ENCODE data around the gene DPP7.

DPP7 gene

GRCh38 chr9:137117269-137117731 is 2.8 kb upstream of the DPP7 start:
- H3K4me2 ChIP-seq (ENCODE audit: low read depth, low read length, poor library complexity, severe bottlenecking) = no peak overlapping the region
- no peaks in the 10 kb centered on the region for H3K79me2 ChIP-seq (ENCODE audit: insufficient read depth, low read length)
- no peaks in the 10 kb centered on the region for H4K20me1 ChIP-seq (ENCODE audit: low read depth, low read length)
- no peaks in the 10 kb centered on the region for H3K9me2 ChIP-seq (replicated peaks; ENCODE audit: insufficient read depth, low read length)
- no peaks in the 10 kb centered on the region for H3K9me3 ChIP-seq (ENCODE audit: insufficient read depth, low read length)
- H2AFZ ChIP-seq (ENCODE audit: low read depth, low read length, severe bottlenecking) = no peak overlapping the region
- H3K27me3 ChIP-seq (ENCODE audit: low read length) = no peaks in the 10 kb centered on the region
- H3K4me3 ChIP-seq (ENCODE audit: insufficient read depth, low read length, poor library complexity, severe bottlenecking) = no peak overlapping the region
- TF ChIP-seq CTCF (IDR thresholded peaks at IDR 0.05; ENCODE audit: insufficient read depth, low read length, poor library complexity, severe bottlenecking) (no peak), EZH2phosphoT487 (conservative IDR thresholded peaks at IDR 0.05; ENCODE audit: low read length) (no peak)
- no peaks in the 10 kb centered on the region for H3K36me3 ChIP-seq (ENCODE audit: low read length)
- peaks cover 14% of the 10 kb centered on the region for H3F3A ChIP-seq (ENCODE audit: insufficient read depth)
- H3K27ac ChIP-seq (ENCODE audit: low read depth, low read length) = no peak overlapping the region
- no peak overlapping the region for H3K9ac ChIP-seq (ENCODE audit: low read length)

GRCh38 chr9:137116728-137117127 is 2.2 kb upstream of the DPP7 start:
- H3F3A ChIP-seq (ENCODE audit: insufficient read depth) = peaks cover 9% of the 10 kb centered on the region
- H3K4me2 ChIP-seq (ENCODE audit: low read depth, low read length, poor library complexity, severe bottlenecking) = no peak overlapping the region
- H3K27ac ChIP-seq (ENCODE audit: low read depth, low read length) = no peak overlapping the region
- H2AFZ ChIP-seq (ENCODE audit: low read depth, low read length, severe bottlenecking) = no peak overlapping the region
- no peaks in the 10 kb centered on the region for H3K9me2 ChIP-seq (replicated peaks; ENCODE audit: insufficient read depth, low read length)
- H3K27me3 ChIP-seq (ENCODE audit: low read length) = no peaks in the 10 kb centered on the region
- TF ChIP-seq CTCF (IDR thresholded peaks at IDR 0.05; ENCODE audit: insufficient read depth, low read length, poor library complexity, severe bottlenecking) (no peak), EZH2phosphoT487 (conservative IDR thresholded peaks at IDR 0.05; ENCODE audit: low read length) (no peak)
- H3K4me3 ChIP-seq (ENCODE audit: insufficient read depth, low read length, poor library complexity, severe bottlenecking) = no peak overlapping the region
- no peaks in the 10 kb centered on the region for H4K20me1 ChIP-seq (ENCODE audit: low read depth, low read length)
- no peaks in the 10 kb centered on the region for H3K79me2 ChIP-seq (ENCODE audit: insufficient read depth, low read length)
- no peak overlapping the region for H3K9ac ChIP-seq (ENCODE audit: low read length)
- no peaks in the 10 kb centered on the region for H3K36me3 ChIP-seq (ENCODE audit: low read length)
- no peaks in the 10 kb centered on the region for H3K9me3 ChIP-seq (ENCODE audit: insufficient read depth, low read length)

GRCh38 chr9:137116027-137116507 is 1.5 kb upstream of the DPP7 start:
- no peak for TF ChIP-seq EZH2phosphoT487 (conservative IDR thresholded peaks at IDR 0.05; ENCODE audit: low read length)
- no peak for TF ChIP-seq CTCF (IDR thresholded peaks at IDR 0.05; ENCODE audit: insufficient read depth, low read length, poor library complexity, severe bottlenecking)
- Histone ChIP-seq H3K79me2 (ENCODE audit: insufficient read depth, low read length) (no peaks in the 10 kb centered on the region), H3K9me2 (replicated peaks; ENCODE audit: insufficient read depth, low read length) (no peaks in the 10 kb centered on the region), H3K36me3 (ENCODE audit: low read length) (no peaks in the 10 kb centered on the region), H3K9ac (ENCODE audit: low read length) (no peak overlapping the region), H2AFZ (ENCODE audit: low read depth, low read length, severe bottlenecking) (no peak overlapping the region), H3K9me3 (ENCODE audit: insufficient read depth, low read length) (no peaks in the 10 kb centered on the region), H3K4me2 (ENCODE audit: low read depth, low read length, poor library complexity, severe bottlenecking) (no peak overlapping the region), H4K20me1 (ENCODE audit: low read depth, low read length) (no peaks in the 10 kb centered on the region), H3K27ac (ENCODE audit: low read depth, low read length) (no peak overlapping the region), H3K27me3 (ENCODE audit: low read length) (no peaks in the 10 kb centered on the region), H3K4me3 (ENCODE audit: insufficient read depth, low read length, poor library complexity, severe bottlenecking) (no peak overlapping the region), H3F3A (ENCODE audit: insufficient read depth) (peaks cover 8% of the 10 kb centered on the region)

Data from SU-DHL-6 (cell line).